Epithelial cell of esophagus (primary cell): ENCODE measurements around the gene SNAPIN.

Source experiments
- DNase-seq: peaks from one replicate; pipeline ENCODE4 v3.0.0; 2010; ENCODE audit warnings: low read depth
- H3K4me3 ChIP-seq: 2 replicates; pipeline ENCODE4 v1.5.1; 2011; ENCODE audit warnings: mild to moderate bottlenecking, low read length, control low read depth
- CTCF ChIP-seq: IDR thresholded peaks from 2 replicates; pipeline ENCODE4 v1.5.1; 2011; ENCODE audit warnings: low read depth, mild to moderate bottlenecking, low read length, control low read depth, inconsistent platforms; ENCODE audit not compliant: insufficient read depth; ENCODE audit errors: missing control alignments

Gene SNAPIN

GRCh38 chr1:153648000-153648643, 10.4 kb upstream of the SNAPIN start:
- H3K4me3 ChIP-seq, result no peak overlapping the region
- no peak for TF ChIP-seq CTCF
- DNase-seq, result no peak

- DNase-seq, result no peak
- TF ChIP-seq CTCF, result no peak
- H3K4me3 ChIP-seq, result no peak overlapping the region
Observed at GRCh38 chr1:153649137-153649862, 9.2 kb upstream of the SNAPIN start.

GRCh38 chr1:153649863-153650235, 8.7 kb upstream of the SNAPIN start:
- no peak for DNase-seq
- no peak overlapping the region for H3K4me3 ChIP-seq
- no peak for TF ChIP-seq CTCF

- DNase-seq, result no peak
- H3K4me3 ChIP-seq, result no peak overlapping the region
- no peak for TF ChIP-seq CTCF
Observed at GRCh38 chr1:153651771-153652170, 6.7 kb upstream of the SNAPIN start.

- DNase-seq, result peak; percentile 84
- H3K4me3 ChIP-seq, result no peak overlapping the region
- no peak for TF ChIP-seq CTCF
Observed at GRCh38 chr1:153652805-153653500, 5.5 kb upstream of the SNAPIN start.

- DNase-seq, result peak; percentile 27
- no peak for TF ChIP-seq CTCF
- no peak overlapping the region for H3K4me3 ChIP-seq
Observed at GRCh38 chr1:153655333-153655732, 3.2 kb upstream of the SNAPIN start.
